Large intestine (tissue), 3 donors: ENCODE data around the gene RNF114. TPM values are rescaled to one million over a fixed set of nuclear protein-coding genes. Genes with fewer than 3 reads are reported as not detected.
A peak's percentile ranks its signal among the peaks of the same experiment; 100 is the strongest.

Experiments used
- DNase-seq, 2 donors: peaks; one replicate each; pipeline versions ENCODE4 v3.0.0 to v3.0.0-alpha.2; 2013
- H3K27ac ChIP-seq: one replicate; pipeline ENCODE4 v1.5.1; 2013; ENCODE audit warnings: low read length
- H3K27me3 ChIP-seq: 2 replicates; pipeline ENCODE4 v1.6.1; 2013; ENCODE audit warnings: low read length; ENCODE audit not compliant: control insufficient read depth, insufficient read depth
- H3K36me3 ChIP-seq: 2 replicates; pipeline ENCODE4 v1.6.1; 2013; ENCODE audit warnings: low read length; ENCODE audit not compliant: control insufficient read depth, insufficient read depth
- H3K4me1 ChIP-seq: one replicate; pipeline ENCODE4 v1.6.1; 2013; ENCODE audit warnings: low read length; ENCODE audit not compliant: control insufficient read depth, insufficient read depth
- H3K4me3 ChIP-seq: one replicate; pipeline ENCODE4 v1.5.1; 2013; ENCODE audit warnings: low read length
- H3K9me3 ChIP-seq: one replicate; pipeline ENCODE4 v1.6.1; 2013; ENCODE audit warnings: mild to moderate bottlenecking, low read depth, low read length, moderate library complexity; ENCODE audit not compliant: control insufficient read depth
- WGBS: methylation state at CpG from one replicate; pipeline ENCODE4 v1.1.5; 2013; ENCODE audit warnings: low lambda C conversion rate; ENCODE audit not compliant: insufficient coverage; 5-methylcytosine and 5-hydroxymethylcytosine counted together
- polyA plus RNA-seq: library from polyadenylated mRNA; unstranded; fragments of 120-200 nt; gene quantifications from one replicate; pipeline ENCODE4 v1.2.1, GENCODE V29; 2013

RNF114 gene
- polyA plus RNA-seq, 1 donor, result 125 TPM

DNA sequence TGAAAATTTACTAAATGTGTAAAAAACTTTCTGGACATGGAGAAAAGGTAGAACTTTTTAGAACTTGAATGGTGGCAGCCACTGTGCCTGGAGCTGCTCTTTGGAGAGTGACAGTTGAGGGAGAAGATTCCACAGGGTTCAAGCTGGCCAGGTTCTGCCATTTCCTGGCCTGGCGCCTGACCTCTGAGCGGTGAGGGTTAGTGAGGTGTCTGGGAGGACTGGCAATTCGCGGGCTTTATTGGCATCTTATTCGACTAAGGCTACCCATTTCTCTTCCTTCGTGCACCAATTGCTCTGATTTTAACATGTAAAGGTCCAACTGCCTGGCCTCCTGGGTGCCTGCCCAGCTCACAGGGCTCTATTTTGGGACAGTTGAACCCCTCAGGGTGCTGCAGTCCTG, 49.0 kb downstream of the RNF114 start:
- Histone ChIP-seq H3K27me3 (no peaks in the 10 kb centered on the region), H3K27ac (no peak overlapping the region), H3K9me3 (no peaks in the 10 kb centered on the region), H3K4me1 (peaks cover 52% of the 10 kb centered on the region), H3K36me3 (peaks cover 11% of the 10 kb centered on the region), H3K4me3 (peak overlapping the region; percentile 1)
- no CpG with 5 or more reads among the region's 6 CpGs for WGBS
- DNase-seq, result no peak

DNA sequence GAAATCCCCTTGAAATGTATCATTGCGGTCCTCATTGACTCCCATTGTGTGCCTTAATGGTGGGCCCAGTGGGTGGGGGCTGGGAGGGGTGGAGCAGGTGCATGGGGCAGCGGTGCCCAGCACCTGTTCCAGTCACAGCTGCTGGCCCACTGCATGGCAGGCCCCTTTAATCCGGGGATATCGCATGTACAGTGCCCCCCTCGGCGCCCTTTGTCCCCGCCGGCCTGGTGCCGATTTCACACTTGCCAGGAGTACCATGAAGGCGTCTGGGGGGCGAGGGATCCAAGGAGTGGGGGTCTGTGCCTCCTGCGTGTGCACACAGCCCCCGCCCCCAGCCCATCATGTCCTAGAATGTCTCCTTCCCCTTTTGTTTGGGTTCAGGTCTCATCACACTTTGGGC, 49.4 kb downstream of the RNF114 start:
- Histone ChIP-seq H3K4me3 (no peak overlapping the region), H3K9me3 (no peaks in the 10 kb centered on the region), H3K4me1 (peaks cover 54% of the 10 kb centered on the region), H3K27ac (no peak overlapping the region), H3K27me3 (no peaks in the 10 kb centered on the region), H3K36me3 (peaks cover 11% of the 10 kb centered on the region)
- DNase-seq, result no peak
- WGBS, result no CpG with 5 or more reads among the region's 13 CpGs

GRCh38 chr20:49986049-49986448, 49.9 kb downstream of the RNF114 start:
- peaks cover 11% of the 10 kb centered on the region for H3K36me3 ChIP-seq
- H3K27me3 ChIP-seq, result no peaks in the 10 kb centered on the region
- no CpG with 5 or more reads among the region's 4 CpGs for WGBS
- DNase-seq, result no peak
- no peak overlapping the region for H3K4me3 ChIP-seq
- no peaks in the 10 kb centered on the region for H3K9me3 ChIP-seq
- H3K4me1 ChIP-seq, result peaks cover 53% of the 10 kb centered on the region
- H3K27ac ChIP-seq, result no peak overlapping the region

DNA sequence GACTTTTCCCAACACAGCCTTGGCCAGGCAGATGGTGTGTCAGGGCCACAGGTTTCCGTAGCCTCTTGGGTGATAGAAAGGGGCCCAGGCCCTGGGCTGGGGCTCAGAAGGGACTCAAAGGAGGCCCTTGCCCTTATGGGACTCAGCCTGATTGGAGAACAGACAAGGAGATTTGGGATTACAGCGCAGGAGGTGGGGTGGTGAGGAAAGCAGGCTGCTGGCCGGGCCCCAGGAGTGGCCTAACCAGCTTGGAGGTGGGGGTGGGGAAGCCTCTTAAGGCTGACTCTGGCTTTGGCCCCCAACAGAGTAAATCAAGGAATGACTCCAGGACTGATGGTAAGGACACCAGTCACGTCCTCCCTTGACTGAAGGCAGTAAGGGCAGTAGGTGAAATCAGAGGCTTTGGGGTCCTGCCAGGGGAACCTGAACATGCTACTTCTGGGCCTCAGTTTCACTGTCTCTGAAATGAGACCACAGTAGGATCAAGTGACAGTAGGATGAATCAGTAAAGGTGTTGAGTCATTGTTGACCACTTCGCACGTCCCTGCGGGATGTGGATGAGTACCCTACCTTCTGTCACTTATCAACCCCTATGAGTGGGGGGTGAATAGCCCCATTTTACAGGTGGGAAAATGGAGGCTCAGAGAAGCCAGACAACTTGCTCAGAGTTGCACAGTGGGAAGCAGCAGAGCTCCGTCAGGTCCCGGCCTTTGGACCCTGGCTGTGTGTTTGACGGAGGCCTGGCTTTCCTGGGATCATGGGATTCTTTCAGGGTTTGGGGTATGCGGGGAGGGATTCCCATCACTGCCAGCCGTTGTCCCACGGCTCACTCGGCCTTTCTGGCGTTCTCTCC, 51.0 kb downstream of the RNF114 start:
- Histone ChIP-seq H3K4me3 (no peak overlapping the region), H3K27ac (no peak overlapping the region), H3K9me3 (no peaks in the 10 kb centered on the region), H3K4me1 (peaks cover 41% of the 10 kb centered on the region), H3K27me3 (no peaks in the 10 kb centered on the region), H3K36me3 (peaks cover 11% of the 10 kb centered on the region)
- WGBS, result no CpG with 5 or more reads among the region's 15 CpGs
- DNase-seq, result no peak

DNA sequence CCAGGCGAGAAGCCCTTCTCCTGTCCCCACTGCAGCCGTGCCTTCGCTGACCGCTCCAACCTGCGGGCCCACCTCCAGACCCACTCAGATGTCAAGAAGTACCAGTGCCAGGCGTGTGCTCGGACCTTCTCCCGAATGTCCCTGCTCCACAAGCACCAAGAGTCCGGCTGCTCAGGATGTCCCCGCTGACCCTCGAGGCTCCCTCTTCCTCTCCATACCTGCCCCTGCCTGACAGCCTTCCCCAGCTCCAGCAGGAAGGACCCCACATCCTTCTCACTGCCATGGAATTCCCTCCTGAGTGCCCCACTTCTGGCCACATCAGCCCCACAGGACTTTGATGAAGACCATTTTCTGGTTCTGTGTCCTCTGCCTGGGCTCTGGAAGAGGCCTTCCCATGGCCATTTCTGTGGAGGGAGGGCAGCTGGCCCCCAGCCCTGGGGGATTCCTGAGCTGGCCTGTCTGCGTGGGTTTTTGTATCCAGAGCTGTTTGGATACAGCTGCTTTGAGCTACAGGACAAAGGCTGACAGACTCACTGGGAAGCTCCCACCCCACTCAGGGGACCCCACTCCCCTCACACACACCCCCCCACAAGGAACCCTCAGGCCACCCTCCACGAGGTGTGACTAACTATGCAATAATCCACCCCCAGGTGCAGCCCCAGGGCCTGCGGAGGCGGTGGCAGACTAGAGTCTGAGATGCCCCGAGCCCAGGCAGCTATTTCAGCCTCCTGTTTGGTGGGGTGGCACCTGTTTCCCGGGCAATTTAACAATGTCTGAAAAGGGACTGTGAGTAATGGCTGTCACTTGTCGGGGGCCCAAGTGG, 51.9 kb downstream of the RNF114 start:
- WGBS, result no CpG with 5 or more reads among the region's 18 CpGs
- Histone ChIP-seq H3K27ac (no peak overlapping the region), H3K36me3 (peaks cover 11% of the 10 kb centered on the region), H3K27me3 (no peaks in the 10 kb centered on the region), H3K4me1 (peaks cover 37% of the 10 kb centered on the region), H3K9me3 (no peaks in the 10 kb centered on the region), H3K4me3 (no peak overlapping the region)
- no peak for DNase-seq

- Histone ChIP-seq H3K4me3 (no peak overlapping the region), H3K4me1 (peaks cover 23% of the 10 kb centered on the region), H3K36me3 (peaks cover 11% of the 10 kb centered on the region), H3K27me3 (no peaks in the 10 kb centered on the region), H3K9me3 (no peaks in the 10 kb centered on the region), H3K27ac (peak overlapping the region; percentile 62)
- peak in 1 of 2 donors; percentile 49 for DNase-seq
- WGBS, result 80% methylated on average over 2 of the region's 22 CpGs
Measured at GRCh38 chr20:49989234-49990065, 53.3 kb downstream of the RNF114 start.

DNA sequence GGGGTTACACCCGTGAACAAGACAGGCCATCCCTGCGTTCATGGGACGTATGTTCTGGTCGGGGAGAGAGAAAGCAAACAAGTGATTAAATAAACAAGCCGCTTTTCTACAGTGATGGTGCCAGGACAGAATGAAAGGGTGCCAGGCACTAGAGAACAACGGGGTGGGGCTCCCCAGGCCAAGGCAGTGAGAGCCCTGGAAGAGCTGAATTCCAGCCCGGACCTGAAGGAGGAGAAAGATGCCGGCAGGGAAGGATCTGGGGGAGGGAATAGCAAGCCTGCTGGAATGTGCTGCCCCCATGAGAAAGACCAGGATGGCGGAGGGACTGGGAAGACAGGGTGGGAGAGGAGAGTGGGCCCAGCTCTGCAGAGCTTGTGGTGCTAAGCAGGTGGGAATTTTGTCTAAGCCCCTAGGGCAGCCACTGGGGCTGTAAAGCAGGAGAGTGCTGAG, 54.1 kb downstream of the RNF114 start:
- no peaks in the 10 kb centered on the region for H3K27me3 ChIP-seq
- no peaks in the 10 kb centered on the region for H3K9me3 ChIP-seq
- peaks cover 11% of the 10 kb centered on the region for H3K36me3 ChIP-seq
- peak overlapping the region; percentile 62 for H3K27ac ChIP-seq
- no peak overlapping the region for H3K4me3 ChIP-seq
- WGBS, result no CpG with 5 or more reads among the region's 9 CpGs
- peaks cover 20% of the 10 kb centered on the region for H3K4me1 ChIP-seq
- DNase-seq, result no peak

DNA sequence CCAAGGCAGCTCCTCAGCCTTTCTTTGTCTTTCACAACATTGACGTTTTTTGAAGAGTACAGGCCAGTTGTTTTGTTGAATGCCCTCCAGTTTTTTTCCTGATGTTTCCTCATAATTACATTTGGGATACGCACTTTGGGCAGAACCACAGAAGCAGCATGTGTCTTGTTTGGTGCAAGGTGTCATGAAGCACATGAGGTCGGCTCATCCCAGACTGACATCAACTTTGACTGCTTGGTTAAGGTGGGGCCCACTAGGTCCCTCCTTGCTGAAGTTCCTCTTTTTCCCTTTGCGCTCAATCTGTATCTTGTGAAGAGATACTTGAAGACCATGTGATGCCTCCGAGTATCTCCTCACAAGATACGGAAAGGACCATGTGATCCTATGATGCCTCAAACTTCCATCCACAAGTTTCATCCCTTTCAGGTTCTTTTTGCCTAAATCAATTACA, 57.1 kb downstream of the RNF114 start:
- 83% methylated on average over 1 of the region's 6 CpGs for WGBS
- no peak for DNase-seq
- no peak overlapping the region for H3K27ac ChIP-seq
- H3K36me3 ChIP-seq, result peaks cover 2% of the 10 kb centered on the region
- H3K4me3 ChIP-seq, result no peak overlapping the region
- no peaks in the 10 kb centered on the region for H3K9me3 ChIP-seq
- peaks cover 15% of the 10 kb centered on the region for H3K4me1 ChIP-seq
- H3K27me3 ChIP-seq, result no peaks in the 10 kb centered on the region

DNA sequence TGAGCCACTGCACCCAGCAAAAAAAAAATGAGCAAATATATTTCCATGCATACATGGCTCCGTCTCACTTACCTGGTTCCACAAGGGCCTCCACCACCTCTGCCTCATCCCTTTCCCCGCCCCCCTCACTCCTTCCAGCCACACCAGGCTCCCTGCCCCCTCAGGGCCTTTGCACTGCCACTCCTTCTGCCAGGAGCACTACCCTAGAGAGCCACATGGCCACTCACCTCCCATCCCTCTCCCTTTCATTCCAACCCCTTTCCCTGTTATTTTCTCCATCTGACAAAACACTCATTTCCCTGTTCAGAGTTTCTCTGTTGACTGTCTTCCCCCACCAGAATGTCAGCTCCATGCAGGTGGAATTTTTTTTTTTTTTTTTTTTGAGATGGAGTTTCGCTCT, 59.4 kb downstream of the RNF114 start:
- Histone ChIP-seq H3K27ac (no peak overlapping the region), H3K4me1 (no peaks in the 10 kb centered on the region), H3K27me3 (no peaks in the 10 kb centered on the region), H3K36me3 (no peaks in the 10 kb centered on the region), H3K4me3 (no peak overlapping the region), H3K9me3 (no peaks in the 10 kb centered on the region)
- 100% methylated on average over 1 of the region's 3 CpGs for WGBS
- no peak for DNase-seq
